OCI-LY7 (cell line): ENCODE data around the gene MN1.

Source experiments
- EZH2phosphoT487 ChIP-seq: fragments of 200-600 bp; sonication (generic); IDR thresholded peaks from 2 replicates; pipeline ENCODE4 v1.6.1; 2018; ENCODE audit warnings: low read depth, borderline replicate concordance, mild to moderate bottlenecking, mixed run types, antibody characterized with exemption, low read length, moderate library complexity, mixed read lengths
- TF ChIP-seq, protein P1 (sequence below): fragments of 200-600 bp; sonication (generic); conservative IDR thresholded peaks from 2 replicates; pipeline ENCODE4 v1.5.1; 2014; ENCODE audit warnings: mild to moderate bottlenecking, antibody characterized with exemption, low read length, moderate library complexity, mixed read lengths

GRCh38 chr22:27832606-27833005 lies 31.1 kb upstream of the MN1 start:
- TF ChIP-seq, protein P1, sequence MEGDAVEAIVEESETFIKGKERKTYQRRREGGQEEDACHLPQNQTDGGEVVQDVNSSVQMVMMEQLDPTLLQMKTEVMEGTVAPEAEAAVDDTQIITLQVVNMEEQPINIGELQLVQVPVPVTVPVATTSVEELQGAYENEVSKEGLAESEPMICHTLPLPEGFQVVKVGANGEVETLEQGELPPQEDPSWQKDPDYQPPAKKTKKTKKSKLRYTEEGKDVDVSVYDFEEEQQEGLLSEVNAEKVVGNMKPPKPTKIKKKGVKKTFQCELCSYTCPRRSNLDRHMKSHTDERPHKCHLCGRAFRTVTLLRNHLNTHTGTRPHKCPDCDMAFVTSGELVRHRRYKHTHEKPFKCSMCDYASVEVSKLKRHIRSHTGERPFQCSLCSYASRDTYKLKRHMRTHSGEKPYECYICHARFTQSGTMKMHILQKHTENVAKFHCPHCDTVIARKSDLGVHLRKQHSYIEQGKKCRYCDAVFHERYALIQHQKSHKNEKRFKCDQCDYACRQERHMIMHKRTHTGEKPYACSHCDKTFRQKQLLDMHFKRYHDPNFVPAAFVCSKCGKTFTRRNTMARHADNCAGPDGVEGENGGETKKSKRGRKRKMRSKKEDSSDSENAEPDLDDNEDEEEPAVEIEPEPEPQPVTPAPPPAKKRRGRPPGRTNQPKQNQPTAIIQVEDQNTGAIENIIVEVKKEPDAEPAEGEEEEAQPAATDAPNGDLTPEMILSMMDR, result no peak
- no peak for TF ChIP-seq EZH2phosphoT487
